ENCODE data around the gene GNAZ.

- TF ChIP-seq CTCF (IDR thresholded peaks at IDR 0.05; ENCODE audit: low read length) (no peak), EZH2phosphoT487 (IDR thresholded peaks at IDR 0.05; ENCODE audit: low read length) (no peak)
Measured at GRCh38 chr22:23117891-23118646, 47.8 kb downstream of the GNAZ start.
